Hindlimb muscle (tissue), 1 donor: Measurements from ENCODE around the gene CSPG4. TPM values are rescaled to one million over a fixed set of nuclear protein-coding genes. Genes with fewer than 3 reads are reported as not detected.
"Not testable (repeated sequence)": the region's sequence is repeated elsewhere in the genome, so short reads cannot be mapped to it uniquely, and the experiment has no call there.

ENCODE experiments used
- DNase-seq: peaks from one replicate; pipeline ENCODE4 v3.0.0-alpha.2; 2013
- polyA plus RNA-seq: library from polyadenylated mRNA; unstranded; fragments of 120-200 nt; gene quantifications from one replicate; pipeline ENCODE4 v1.2.1, GENCODE V29; 2013; ENCODE audit not compliant: insufficient read length

Gene CSPG4
- polyA plus RNA-seq, 1 donor: 125 TPM

DNA sequence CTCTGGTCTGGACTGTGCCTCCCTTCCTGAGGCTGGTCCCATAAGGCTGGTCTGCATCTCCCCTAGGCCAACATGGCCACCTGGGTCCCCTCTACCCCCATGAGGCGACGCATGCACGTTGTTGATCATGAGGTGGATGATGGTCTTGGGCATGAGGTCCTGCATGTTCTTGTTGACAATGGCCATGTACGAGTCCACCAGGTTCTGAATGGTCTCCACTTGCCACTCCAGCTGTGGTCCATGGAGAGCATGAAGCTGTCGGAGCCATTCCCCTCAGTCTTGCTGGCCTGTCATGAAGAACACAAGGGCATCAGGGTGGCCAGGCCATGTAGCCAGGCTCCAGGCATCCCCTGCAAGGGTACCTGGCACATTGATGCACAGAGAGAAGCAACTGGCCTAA, 27.1 kb upstream of the CSPG4 start:
- DNase-seq: no peak

DNA sequence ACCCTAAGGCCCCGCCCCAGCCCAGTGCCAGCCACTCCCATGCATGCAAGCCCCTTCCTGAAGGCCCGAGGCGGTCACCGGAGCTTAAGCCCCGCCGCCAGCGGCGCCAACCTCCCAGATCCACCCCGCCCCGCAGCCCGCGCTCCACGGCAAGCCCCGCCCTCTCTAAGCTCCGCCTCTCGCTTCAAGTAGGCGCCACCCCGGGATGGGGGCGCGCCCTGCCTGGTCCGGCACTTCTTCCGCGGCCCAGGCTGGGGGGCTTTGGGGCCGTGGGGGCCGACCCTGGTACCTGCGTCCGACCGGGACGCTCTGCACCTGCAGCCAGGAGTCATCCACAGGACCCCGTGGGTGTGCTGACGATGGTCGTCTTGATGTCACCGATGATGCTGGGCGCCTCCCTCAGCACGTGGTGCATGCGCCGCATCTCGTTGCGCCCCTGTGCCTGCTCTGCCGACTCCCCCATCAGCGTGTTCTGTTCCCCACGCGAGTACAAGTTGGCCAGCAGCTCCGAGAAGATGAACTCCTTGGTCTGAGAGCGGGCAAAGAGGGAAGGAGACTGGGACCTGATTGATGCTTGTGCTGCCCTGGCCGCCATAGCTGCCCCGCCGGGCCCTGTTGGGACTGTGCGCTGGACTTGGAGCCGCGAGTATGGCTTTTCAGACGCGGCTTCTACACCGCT, 26.1 kb upstream of the CSPG4 start:
- DNase-seq: peak; percentile 91

DNA sequence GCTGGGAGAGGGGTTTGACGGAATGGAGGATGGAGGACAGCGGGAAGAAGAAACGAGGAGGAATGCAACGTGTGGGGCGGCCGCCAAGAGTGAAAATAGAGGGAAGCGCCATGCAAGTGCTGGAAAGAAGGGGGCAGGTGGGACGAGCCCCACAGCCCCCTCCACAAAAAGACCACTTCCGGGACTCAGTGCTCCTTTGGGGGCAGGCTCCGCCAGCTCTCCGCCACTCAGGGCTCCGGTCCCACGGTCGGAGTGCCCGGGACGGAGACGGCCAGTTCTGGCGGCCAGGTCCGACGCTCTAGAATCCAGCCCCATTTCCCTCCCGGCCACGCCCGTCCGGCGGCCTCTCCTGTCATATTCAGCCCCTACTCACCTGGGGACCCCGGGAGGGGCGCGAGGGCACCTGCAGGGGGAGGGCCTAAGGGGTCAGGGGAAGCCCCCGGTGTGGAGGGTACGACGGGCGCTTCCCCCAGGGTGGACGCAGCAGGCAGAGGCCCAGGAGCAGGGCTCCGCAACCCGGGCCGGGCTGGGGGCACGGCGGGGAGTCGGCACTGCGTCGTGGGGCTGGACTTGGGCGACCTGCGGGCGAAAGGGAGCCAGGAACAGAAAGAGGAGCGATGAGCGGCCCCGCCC, 25.5 kb upstream of the CSPG4 start:
- DNase-seq: no peak

DNA sequence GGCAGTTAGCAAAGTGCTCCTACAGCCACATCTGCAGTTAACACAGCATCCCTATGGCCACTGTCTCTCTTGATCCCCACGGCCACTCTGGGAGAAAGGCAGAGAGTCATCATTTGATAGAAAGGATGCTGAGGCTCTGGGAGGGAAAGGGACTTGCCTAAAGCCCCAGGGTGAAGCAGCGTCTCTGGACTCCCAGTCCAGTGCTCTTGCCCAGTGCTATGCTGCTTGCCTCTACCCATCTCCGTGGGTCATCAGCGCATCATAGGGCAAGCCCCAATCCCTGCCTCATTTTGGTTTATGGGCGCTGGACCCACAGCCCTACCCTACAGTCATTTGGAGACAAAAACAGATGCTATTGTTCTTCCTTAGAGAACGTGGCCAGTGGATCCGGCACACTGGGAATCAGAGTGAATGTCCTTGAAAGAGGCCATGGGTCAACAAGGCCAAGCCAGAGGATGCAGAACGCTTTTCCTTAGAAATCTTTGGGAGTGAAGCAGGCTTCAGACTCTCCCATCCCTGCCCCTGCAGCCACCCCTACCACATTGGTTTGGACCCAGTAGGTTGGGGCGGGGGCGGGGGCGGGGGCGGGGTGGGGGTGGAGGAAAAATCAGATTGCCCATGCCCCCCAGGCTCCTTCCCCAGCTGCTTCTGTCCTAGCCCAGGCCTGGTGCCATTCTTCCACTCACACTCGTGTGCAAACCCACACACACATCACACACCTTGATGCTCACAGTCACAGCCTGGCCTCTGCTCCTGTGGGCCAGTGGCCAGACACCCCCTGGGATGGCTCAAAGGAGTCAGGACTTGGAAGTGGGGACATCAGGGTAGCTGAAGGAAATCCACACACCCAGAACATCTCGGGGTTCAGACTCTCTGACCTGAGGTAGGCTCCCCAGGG, 24.7 kb upstream of the CSPG4 start:
- not testable (repeated sequence) for DNase-seq

DNA sequence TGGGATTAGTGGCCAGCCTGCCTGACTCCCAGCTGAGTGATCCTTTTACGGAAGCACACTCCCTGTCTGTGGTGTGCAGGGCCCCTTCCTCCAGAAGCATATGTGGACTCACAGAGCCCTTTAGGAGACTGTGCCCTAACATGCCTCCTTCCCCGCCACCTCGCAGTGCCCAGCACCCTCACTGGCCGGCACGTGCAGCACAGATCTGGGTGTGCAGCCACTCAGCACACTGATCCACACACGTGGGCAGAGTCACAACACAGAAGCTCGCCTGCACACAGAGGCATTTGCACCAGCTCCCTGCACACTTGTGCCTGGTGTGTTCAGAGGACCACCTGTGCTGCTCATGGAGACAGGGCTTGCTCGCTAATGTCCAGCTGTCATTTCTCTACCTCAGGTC, 23.6 kb upstream of the CSPG4 start:
- DNase-seq: no peak

DNA sequence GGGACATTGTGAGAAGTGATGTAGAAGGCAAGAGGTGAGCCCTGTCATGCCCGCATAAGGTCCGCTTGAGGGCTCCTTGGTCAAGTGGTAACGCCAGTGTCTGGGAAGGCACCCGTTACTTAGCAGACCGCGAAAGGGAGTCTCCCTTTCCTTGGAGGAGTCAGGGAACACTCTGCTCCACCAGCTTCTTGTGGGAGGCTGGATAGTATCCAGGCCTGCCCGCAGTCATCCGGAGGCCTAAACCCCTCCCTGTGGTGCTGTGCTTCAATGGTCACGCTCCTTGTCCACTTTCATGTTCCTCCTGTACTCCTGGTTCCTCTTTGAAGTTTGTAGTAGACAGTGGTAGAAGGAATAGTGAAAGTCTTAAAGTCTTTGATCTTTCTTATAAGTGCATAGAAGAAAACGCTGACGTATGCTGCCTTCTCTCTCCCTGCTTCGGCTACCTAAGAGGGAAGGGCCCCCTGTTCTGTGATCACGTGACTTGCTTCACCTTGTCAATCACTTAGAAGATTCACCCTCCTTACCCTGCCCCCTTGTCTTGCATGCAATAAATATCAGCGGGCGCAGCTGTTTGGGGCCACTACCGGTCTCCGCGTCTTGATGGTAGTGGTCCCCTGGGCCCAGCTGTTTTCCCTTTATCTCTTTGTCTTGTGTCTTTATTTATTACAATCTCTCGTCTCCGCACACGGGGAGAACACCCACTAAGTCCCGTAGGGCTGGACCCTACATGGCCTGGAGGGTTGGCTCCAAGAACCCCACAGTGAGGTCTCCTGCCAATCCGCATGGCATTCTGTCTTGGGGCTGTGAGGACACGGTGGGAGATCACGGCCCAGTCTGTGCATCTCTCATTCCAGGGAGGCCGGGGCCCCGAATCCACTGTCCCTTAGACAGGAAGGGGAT, 22.5 kb upstream of the CSPG4 start:
- not testable (repeated sequence) for DNase-seq

DNA sequence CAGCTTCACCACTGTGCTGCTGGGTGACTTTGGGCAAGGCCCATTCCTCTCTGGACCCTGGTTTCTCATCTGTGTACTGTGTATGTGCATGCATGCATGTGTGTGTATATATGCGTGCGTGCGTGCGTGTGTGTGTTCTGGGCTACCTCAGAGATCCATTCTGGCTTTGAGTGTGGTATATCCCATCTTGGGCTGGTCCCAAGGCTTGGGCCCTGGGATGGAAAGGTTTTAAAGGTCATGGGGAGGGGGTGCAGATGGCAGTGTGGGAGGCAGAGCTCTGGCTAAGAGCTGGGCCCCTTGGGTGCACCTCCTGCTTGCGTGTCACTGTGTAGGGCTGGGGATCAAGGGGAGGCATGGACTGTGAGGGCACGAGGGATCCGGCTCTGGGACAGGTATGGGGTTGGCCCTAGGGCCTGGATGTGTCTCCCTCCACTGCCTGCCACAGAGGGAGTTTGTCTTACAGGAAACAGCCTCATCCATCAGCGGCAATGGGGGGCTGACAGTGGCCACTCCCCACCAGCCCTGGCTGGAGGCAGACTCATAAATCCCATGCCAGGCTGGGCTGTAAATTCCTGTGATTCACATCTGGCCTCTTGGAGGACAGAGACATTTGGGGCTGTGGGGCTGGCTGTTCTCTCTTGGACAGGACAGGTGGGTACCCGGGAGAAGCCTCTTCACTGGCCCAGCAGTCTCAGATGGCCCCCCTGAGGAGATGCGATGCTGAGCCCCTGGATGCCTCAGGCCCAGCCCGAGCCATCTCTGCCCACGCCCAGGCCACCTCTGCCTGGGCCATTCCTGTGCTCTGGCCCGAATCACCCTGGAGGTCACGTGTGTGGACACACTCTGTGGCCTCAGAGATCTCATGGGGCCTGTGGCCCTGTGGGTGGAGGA, 21.4 kb upstream of the CSPG4 start:
- no peak for DNase-seq

DNA sequence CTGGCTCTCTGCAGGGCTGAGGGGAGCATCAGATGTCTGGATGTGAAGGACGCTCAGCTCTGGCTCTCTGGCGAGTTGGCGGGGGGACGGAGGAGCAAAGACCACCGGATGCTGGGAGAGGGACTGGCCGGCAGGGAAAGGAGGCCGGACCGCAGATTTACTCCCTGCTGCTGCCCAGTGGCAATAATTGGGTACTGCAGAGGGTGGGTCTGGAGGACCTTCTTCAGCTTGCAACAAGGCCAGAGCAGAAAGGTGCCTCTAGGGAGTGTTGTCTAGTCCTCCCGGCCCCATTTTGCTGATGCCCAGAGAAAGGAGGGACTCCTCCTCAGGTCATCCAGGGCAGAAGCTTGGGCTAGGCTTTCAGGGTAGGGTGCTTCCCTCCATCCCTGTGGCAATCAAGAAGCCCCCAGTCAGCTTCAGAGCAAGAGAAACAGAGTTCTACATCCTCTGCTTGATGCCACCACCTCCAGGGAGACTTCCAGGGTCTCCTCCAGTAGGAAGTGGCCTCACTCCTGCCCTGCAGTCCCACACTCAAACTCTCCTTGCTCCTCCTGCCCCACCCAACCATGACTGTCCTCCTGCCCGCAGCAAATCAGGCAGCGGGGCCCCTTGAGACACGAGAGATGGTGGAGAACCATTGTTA, 20.3 kb upstream of the CSPG4 start:
- DNase-seq: peak; percentile 80

DNA sequence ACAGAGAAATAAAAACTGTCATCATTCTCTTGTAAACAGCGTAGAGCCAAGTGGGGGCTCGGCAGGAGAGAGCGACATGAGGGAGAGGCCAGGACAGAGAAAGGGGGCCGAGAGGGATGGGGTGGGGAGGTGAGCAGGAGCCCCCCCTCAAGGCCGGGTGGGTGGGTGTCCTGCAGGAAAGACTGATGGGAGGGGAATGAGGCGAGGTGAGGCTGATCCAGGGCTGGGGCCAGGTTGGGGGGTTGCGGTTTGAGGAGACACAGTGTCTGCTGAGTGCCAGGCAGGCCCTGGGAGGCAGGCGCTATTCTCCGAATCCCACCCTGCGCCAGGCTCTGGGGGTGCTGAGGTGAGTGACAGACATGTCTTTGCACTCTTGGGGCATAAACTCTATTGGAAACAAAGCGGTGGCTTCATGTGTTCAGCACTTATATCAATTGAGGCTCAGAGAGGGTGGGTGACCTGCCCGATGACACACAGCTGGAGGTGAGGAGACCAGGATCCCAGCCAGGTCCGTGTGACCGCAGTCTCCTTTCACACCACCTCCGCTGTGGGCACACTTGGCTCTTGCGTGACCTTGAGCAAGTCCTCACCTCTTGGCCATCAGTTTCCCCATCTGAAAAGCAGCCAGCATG, 19.6 kb upstream of the CSPG4 start:
- DNase-seq: no peak

DNA sequence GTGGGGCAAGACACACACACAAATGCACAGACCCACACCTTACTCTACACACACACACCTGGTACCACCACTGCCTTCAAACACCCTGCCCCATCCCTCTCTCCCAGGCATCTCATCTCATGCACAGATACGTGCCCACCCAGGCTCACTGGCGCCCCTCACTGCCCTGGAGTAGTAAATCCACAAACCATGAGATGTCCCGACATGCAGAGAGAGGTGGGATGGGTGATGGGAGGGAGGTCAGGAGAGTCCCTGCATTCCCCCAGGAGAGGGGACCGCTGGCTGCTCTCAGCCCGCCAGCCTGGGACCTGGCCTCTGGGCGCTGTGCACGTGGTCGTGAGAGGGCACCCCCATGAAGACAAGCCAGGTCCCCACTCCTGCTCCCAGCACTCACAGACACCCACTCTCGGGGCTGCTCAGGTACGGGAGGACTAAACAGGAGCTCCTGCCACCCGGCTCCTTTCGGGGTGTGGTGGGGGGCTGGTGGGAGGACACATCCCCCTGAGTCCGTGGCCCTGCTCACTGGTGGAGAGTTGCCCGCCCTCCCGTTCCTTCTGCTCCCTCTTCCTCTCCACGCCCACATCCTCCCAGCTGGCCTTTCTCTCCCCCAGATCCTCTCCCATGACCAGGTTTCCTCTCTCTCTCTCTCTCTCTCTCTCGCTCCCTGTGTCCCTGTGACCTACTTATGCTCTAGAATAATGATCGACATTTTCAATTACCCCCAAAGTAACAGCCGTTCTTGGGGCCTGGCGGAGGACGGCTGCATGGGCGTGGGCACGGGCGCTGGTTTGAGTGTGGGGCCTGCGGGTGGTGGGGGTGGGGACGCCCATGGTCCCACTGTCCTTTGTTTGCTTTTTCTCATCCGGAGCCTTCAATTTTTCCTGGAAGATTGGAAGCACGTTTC, 18.9 kb upstream of the CSPG4 start:
- DNase-seq: peak; percentile 82

DNA sequence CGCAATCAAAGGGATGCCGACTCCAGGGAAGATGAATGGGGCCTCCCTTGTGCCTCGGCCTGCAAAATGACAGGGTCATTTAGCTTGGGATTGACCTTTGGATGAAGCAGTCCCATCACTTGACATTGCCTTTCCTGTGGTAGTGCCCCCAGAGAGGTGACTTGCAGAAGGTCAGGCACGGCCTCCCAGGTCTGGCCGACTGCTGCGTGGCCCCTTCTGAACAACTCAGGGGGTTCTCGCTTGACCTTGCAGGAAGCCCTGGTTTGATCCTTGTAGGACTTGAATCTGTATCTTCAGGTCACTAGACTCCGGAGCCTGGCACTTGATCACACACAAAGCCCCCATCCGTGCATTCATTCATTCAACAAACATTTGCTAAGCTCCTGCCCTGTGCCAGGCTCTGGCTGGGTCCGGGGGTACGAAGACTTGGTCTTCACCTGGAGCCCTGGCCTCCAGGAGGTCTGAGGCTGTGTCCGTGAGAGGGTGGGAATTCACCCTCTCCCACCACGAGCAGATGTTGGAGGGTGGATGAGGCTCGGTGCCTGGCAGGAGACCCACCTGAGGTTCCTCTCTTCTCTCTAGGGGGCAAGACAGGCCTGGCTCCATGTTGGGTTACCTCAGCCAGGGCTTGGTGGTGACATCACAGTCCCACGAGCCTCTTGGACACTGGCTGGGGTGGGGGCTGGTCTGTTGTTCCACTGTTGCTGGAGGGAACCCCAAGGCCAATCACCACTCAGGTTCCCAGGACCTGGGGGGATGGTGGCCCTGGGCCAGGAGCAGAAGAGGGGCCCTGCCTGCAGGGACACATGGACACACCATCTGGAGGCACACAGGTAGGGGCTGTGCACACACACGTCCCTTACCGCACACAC, 18.0 kb upstream of the CSPG4 start:
- not testable (repeated sequence) for DNase-seq

DNA sequence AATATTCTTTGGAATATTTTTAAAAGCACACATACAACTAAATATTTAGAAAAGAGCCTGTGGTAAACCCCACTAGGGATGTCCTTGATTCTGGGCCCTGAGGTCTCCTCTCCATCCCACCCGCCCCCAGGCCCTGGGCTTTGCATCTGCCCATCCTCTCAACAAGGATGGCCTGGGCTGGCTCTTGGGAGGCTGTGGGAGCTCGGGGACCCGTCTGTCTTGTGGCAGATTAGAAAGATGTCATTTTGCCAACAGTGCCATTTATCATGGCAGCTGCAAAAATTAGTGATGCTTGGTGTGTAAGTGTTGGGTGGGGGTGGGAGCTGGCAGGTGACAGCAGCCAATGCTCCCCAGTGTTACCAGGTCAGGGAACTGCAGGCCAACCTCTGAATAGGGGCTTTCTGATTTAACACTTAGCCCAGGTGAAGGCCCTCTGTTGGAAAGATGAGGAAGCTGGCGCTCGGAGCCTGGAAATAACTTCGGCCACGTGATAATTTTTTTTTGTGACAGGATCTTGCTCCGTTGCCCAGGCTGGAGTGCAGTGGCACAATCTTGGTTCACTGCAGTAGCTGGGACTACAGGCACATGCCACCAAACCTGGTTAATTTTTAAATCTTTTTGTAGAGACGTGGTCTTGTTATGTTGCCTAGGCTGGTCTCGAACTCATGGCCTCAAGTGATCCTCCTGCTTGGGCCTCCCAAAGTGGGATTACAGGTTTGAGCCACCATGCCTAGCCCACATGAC, 16.9 kb upstream of the CSPG4 start:
- no peak for DNase-seq

DNA sequence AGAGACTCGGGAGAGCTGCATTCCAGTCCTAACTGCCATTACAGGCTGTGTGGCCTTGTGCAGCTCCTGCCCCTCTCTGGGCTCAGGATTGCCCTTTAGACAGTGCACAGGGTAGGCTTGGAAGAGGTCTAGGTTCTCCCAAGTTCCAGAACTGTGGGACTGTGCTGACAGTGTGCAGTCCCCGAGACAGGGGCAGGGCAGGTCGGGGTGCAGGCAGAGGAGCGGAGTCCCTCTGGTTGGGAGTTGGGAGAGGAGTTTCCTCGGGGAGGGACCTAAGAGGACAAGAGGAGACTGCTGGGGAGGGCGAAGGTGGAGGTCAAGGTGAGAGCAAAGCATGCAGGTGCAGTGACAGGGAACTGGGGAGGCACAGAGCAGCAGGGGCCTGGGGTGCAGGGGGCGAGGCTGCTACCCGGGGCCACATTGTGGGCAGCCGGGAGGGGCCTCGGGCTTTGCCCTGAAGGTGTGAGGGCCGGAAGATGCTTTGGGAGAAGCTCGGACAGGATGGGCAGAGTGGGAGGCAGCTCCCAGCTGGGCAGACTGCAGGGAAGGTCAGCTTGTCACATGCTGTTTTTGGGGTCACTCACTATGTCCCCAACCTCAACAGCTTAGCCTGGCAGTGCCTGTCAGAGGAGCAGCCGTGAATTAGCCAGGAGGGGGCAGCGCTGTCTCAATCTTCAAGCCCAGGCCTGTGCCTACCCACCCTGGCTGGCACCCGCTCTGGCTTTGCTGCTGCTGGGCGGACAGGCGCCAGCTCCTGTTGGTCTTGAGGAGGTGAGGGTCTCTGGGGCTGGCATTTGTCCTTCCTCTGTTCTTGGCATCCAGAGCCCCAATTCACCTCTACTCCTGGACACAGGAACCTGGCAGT, 15.4 kb upstream of the CSPG4 start:
- no peak for DNase-seq

DNA sequence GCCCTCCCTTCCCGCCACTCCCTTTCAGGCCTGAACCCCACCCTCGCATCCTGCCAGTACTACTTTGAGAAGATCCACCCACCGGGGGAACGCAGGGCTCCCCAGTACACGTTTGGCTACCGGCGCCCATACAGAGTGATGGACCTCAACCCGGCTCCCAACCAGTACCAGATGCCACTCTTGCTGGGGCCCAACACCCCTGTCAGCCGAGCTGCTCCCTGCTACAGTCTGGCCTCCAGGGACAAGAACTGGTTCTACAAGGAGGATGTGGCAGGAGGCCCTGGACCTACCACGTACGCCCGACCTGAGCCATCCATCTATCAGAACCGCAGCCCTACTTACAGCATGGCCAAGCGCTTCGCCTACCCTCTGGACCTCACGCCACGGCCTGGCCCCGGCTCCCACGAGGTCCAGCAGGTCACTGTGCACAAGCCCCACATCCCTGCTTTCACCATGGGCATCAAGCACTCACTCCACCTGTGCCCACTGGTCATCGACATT, 14.4 kb upstream of the CSPG4 start:
- DNase-seq: no peak

DNA sequence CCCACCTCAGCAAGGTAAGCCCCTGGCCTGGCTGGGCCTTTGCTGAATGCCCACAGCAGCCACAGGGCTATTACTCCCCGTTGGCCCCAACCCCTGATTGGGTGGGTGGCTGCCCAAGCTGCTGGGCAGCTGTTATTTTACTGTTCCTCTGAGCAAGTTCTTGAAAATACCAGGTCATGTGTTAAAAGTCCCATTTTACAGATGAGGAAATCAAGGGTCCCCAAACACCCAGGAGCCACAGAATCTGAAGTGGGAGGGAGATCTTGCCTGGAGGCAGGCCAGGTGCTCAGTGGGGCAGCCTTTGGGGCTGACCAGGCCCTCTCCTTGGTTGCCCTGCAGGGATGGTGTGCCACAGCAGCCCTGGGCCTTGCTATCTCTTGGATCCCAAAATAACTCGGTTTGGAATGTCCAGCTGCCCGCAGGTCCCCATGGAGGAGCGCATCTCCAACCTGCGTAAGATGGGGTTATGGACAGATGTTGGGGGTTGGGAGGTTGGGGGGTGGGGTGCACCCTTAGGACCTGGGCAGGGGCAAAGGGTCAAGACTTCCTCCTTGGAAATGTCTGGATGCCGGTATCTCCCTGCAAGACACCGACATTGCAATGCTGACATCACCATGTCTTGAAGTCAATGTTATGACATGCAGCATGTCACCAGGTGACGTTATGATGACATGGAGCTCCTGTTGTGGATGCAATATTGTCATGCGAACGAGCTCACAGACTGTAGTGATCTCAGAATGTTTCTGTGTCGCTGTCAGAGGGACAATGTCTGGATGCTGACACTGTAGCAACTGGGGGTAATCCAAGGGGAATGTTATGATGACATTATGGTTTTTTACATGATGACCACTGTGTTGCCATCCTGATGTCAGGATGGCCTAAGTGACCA, 13.3 kb upstream of the CSPG4 start:
- no peak for DNase-seq
